HEK293T (cell line): ENCODE measurements around the gene DLG1.

Source experiments
- ARNT ChIP-seq: fragments of 450-650 bp; IDR thresholded peaks from 2 replicates; pipeline ENCODE4 v1.6.1; 2017; ENCODE audit warnings: mild to moderate bottlenecking
- BHLHE40 ChIP-seq: fragments of 450-650 bp; IDR thresholded peaks from 2 replicates; pipeline ENCODE4 v1.6.1; 2016; ENCODE audit warnings: mild to moderate bottlenecking, moderate library complexity, borderline replicate concordance
- ELF4 ChIP-seq: fragments of 450-650 bp; IDR thresholded peaks from 2 replicates; pipeline ENCODE4 v1.6.1; 2017; ENCODE audit warnings: antibody characterized with exemption
- FOXA1 ChIP-seq: fragments of 450-650 bp; IDR thresholded peaks from 2 replicates; pipeline ENCODE4 v1.6.1; 2016; ENCODE audit warnings: mild to moderate bottlenecking
- FOXK2 ChIP-seq: fragments of 450-650 bp; IDR thresholded peaks from 2 replicates; pipeline ENCODE4 v1.6.1; 2016; ENCODE audit warnings: mild to moderate bottlenecking
- FOXM1 ChIP-seq: fragments of 450-650 bp; IDR thresholded peaks from 2 replicates; pipeline ENCODE4 v1.6.1; 2017; ENCODE audit warnings: mild to moderate bottlenecking, borderline replicate concordance
- HDGF ChIP-seq: fragments of 450-650 bp; IDR thresholded peaks from 2 replicates; pipeline ENCODE4 v1.6.1; 2017; ENCODE audit warnings: antibody characterized with exemption, borderline replicate concordance
- L3MBTL2 ChIP-seq: fragments of 450-650 bp; conservative IDR thresholded peaks from 2 replicates; pipeline ENCODE4 v1.6.1; 2016; ENCODE audit warnings: mild to moderate bottlenecking
- NFRKB ChIP-seq: fragments of 450-650 bp; IDR thresholded peaks from 2 replicates; pipeline ENCODE4 v1.6.1; 2016; ENCODE audit warnings: mild to moderate bottlenecking, moderate library complexity
- PKNOX1 ChIP-seq: fragments of 450-650 bp; IDR thresholded peaks from 2 replicates; pipeline ENCODE4 v1.6.1; 2016
- SP1 ChIP-seq: fragments of 450-650 bp; IDR thresholded peaks from 2 replicates; pipeline ENCODE4 v1.6.1; 2017
- SUZ12 ChIP-seq: fragments of 450-650 bp; IDR thresholded peaks from 2 replicates; pipeline ENCODE4 v1.6.1; 2016; ENCODE audit warnings: mild to moderate bottlenecking
- TARDBP ChIP-seq: fragments of 450-650 bp; IDR thresholded peaks from 2 replicates; pipeline ENCODE4 v1.6.1; 2016
- ZNF384 ChIP-seq: fragments of 450-650 bp; IDR thresholded peaks from 2 replicates; pipeline ENCODE4 v1.6.1; 2016

- TF ChIP-seq SP1 (no peak), FOXK2 (no peak), BHLHE40 (no peak), ZNF384 (no peak), FOXA1 (no peak), PKNOX1 (no peak), NFRKB (no peak), ARNT (no peak), SUZ12 (no peak), TARDBP (no peak), ELF4 (no peak), FOXM1 (no peak), HDGF (no peak), L3MBTL2 (no peak)
These were observed 210.0 kb downstream of the DLG1 start for GRCh38 chr3:197088370-197088769.
